Erythroblast (primary cell): ENCODE results near the gene C2orf42.

Experiments used
- GATA1 ChIP-seq: IDR thresholded peaks from 2 replicates; pipeline ENCODE4 v1.6.1; 2011; ENCODE audit warnings: low read depth, mild to moderate bottlenecking, control low read depth, low read length, moderate library complexity
- POLR2A ChIP-seq: IDR thresholded peaks from 2 replicates; pipeline ENCODE4 v1.6.1; 2011; ENCODE audit warnings: mild to moderate bottlenecking, low read length

GRCh38 chr2:70121627-70122372 lies 69.0 kb downstream of the C2orf42 start:
- TF ChIP-seq POLR2A (no peak), GATA1 (no peak)
